HuH-7 (cell line): ENCODE measurements around the gene FGD3.

Experiments
- DNase-seq: peaks from one replicate; pipeline ENCODE4 v3.0.0; 2011; ENCODE audit warnings: low spot score

The FGD3 gene

GRCh38 chr9:92960561-92961290 is 13.4 kb downstream of the FGD3 start:
- no peak for DNase-seq

DNA sequence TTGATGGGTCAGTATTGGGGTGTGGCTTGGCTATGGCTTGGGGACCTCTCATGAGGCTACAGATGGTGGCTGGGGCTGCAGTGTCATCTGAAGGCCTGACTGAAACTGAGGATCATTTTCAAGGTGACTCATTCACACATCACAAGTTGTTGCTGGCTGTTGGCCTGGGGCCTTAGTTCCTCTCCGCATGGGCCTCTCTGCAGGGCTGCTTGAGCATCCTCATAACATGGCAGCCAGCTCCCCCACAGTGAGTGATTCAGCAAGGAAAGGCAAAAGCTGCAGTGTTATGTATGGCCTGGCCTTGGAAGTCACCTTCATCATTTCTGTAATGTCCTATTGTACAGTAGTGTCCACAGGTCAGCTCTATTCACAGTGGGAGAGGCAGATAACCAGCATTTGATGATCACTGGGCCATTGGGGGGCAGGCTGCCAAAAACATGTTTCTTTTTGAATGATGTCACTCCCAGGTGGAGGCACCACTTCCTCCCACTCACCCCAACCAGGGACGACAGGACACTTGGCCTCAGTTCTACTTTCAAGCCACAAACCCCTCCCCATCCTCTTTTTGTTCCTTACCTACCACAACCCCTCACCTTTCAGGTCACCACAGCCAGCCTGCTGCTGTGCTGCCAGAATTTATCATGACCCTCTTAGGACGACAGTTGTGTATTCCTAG is 14.4 kb downstream of the FGD3 start:
- no peak for DNase-seq

DNA sequence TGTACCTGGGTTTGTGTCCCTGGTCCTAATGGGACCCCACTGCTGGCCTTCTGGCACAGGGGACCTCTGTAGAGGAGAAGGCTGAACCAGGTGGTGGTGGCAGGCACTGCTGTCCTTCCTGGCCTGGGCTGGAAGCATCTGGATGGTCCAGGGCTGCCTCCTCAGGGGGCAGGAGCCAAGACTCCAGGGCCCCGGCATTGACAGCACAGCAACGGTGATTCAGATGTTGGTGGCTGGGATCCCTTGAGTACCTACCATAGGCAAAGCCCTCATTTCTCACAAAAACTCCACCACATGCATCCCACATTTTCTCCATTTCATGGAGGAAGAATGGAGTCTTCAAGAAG is 15.0 kb downstream of the FGD3 start:
- DNase-seq, result no peak

GRCh38 chr9:92962846-92963245 is 15.5 kb downstream of the FGD3 start:
- DNase-seq, result no peak

- DNase-seq, result peak; percentile 30
These were observed 16.7 kb downstream of the FGD3 start for GRCh38 chr9:92963831-92964606.

GRCh38 chr9:92964607-92965060 is 17.3 kb downstream of the FGD3 start:
- no peak for DNase-seq

GRCh38 chr9:92965061-92965758 is 17.9 kb downstream of the FGD3 start:
- DNase-seq, result no peak

DNA sequence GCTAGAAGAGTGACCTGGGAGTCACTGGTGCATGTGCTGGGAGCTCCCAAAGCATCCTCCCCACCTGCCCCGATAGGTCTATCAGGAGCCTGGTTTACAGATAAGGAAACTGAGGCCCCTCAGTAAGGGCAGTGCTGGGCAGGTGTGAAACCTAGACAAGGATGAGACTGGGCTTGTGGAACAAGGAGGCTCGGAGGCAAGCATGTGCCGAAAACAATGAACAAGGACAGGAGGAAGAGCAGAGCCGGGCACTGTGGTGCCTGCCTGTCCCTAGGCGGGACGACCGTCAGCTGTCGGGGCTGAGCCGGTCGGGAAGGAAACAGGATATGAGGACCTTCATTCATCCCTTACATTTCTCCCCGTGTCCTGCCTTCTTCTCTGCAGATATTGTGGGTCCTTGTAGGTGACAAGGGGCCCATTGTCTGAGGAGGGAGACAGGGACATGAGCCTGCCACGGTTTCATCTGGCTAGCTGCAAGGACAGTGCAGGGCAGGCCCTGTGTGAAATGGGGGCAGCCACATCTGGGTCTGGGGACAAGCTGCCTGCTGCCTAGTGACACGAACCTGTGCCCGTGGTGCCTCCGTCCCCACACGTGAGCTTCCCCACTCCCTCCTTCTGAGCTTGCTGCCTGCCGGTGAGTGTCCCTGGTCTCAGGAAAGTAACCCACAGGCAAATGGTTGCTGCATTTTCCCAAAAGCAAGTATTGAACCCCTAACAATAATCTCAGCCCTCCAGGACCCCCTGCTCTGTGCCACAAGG is 18.6 kb downstream of the FGD3 start:
- no peak for DNase-seq

GRCh38 chr9:92966518-92966800 is 19.1 kb downstream of the FGD3 start:
- no peak for DNase-seq

GRCh38 chr9:92968081-92968480 is 20.8 kb downstream of the FGD3 start:
- no peak for DNase-seq

- DNase-seq, result no peak
These were observed 22.5 kb downstream of the FGD3 start for GRCh38 chr9:92969516-92970466.

DNA sequence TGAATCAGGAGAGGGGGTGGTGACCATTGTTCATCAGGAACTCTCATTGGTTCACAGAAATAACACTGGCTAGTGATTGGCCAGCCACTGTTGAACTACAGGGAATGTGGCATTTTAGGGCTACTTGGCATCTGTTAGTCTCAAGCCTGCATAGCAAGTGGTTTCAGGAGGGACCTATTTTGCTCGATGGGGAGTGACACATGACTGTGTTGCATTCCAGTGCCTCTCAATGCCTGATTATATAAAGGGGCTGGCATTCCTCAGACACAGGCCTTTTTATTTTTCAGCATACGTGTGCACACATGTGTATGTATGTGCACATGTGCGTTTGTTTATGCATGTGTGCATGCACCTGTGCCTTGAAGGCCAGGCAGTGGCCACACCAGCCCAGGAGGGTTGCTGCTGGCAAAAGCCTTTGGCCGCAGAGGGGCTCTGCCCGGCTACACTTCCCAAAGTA is 23.2 kb downstream of the FGD3 start:
- no peak for DNase-seq

GRCh38 chr9:92971121-92971520 is 23.8 kb downstream of the FGD3 start:
- no peak for DNase-seq

DNA sequence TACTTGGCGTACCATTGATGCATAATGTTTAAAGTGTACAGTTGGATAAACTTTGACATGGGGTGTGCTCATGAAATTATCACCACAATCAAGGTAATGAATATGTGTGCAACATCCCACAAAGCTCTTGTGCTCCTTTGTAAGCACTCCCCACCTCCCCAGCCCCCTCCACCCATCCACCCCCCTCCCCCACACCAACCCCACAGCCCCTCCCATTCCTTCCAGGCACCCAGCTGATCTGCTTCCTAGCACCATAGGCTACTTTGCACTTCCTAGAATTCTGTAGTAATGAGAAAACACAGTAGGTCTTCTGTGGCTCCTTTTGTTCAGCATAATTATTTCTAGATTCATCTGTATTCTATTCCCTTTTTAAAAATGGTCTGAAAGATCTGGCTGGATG is 24.5 kb downstream of the FGD3 start:
- DNase-seq, result no peak

- DNase-seq, result no peak
These were observed 26.4 kb downstream of the FGD3 start for GRCh38 chr9:92973700-92974099.

DNA sequence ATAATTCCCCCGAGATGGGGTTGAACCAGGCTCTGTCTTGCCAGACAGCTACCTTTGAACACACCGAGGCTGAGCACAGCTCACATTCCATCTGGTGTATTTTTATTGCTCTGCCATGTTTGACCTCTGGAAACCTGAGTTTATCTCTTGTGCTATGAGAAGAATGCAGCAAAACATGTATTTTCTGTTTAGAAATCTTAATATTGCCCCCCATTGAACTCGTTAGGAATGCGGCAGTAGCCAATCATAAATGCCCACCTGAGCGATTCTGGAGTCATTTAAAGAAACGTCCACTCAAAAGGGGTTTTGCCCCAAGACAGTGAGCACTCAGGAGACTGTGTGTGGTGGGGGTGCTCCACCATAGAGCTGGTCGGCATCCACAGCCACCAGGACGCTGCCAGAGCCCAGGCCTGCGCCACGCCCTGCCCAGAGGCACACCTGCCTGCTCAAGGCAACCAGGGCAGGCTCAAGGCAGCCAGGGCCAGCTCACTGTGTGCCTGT is 26.9 kb downstream of the FGD3 start:
- peak; percentile 35 for DNase-seq

GRCh38 chr9:92974761-92975755 is 27.7 kb downstream of the FGD3 start:
- DNase-seq, result no peak

- DNase-seq, result no peak
These were observed 29.1 kb downstream of the FGD3 start for GRCh38 chr9:92976431-92976830.

GRCh38 chr9:92977279-92977678 is 30.0 kb downstream of the FGD3 start:
- DNase-seq, result no peak
